Osteoblast (primary cell): ENCODE data around the gene CAMTA1. TPM values are rescaled to one million over a fixed set of nuclear protein-coding genes. Genes with fewer than 3 reads are reported as not detected.

Experiments used
- DNase-seq: peaks from one replicate; pipeline ENCODE4 v3.0.0; 2011; ENCODE audit warnings: low spot score, mixed read lengths; ENCODE audit not compliant: insufficient read length; ENCODE audit errors: missing footprints
- H2AFZ ChIP-seq: 2 replicates; pipeline ENCODE4 v1.6.0; 2011; ENCODE audit warnings: mild to moderate bottlenecking, low read length
- H3K27ac ChIP-seq: 2 replicates; pipeline ENCODE4 v1.5.1; 2011; ENCODE audit warnings: mild to moderate bottlenecking, low read depth, low read length, moderate library complexity
- H3K27me3 ChIP-seq: 2 replicates; pipeline ENCODE4 v1.6.0; 2012; ENCODE audit warnings: mild to moderate bottlenecking, control low read depth, inconsistent platforms, low read length, moderate library complexity; ENCODE audit not compliant: insufficient read depth
- H3K36me3 ChIP-seq: 2 replicates; pipeline ENCODE4 v1.5.1; 2011; ENCODE audit warnings: mild to moderate bottlenecking, low read length, control low read depth, moderate library complexity; ENCODE audit not compliant: insufficient read depth
- H3K4me1 ChIP-seq: 2 replicates; pipeline ENCODE4 v1.5.1; 2011; ENCODE audit warnings: mild to moderate bottlenecking, low read length, control low read depth, moderate library complexity; ENCODE audit not compliant: insufficient read depth
- H3K4me2 ChIP-seq: 2 replicates; pipeline ENCODE4 v1.6.0; 2011; ENCODE audit warnings: mild to moderate bottlenecking, low read length; ENCODE audit not compliant: insufficient read depth
- H3K4me3 ChIP-seq: fragments of 200-600 bp; sonication (generic); 3 replicates; pipeline ENCODE4 v1.5.1; 2012; ENCODE audit warnings: mild to moderate bottlenecking, low read length, inconsistent platforms; ENCODE audit not compliant: insufficient read depth
- H3K79me2 ChIP-seq: 2 replicates; pipeline ENCODE4 v1.6.0; 2012; ENCODE audit warnings: mild to moderate bottlenecking, low read length, control low read depth, inconsistent platforms; ENCODE audit not compliant: insufficient read depth
- H3K9me3 ChIP-seq: 2 replicates; pipeline ENCODE4 v1.5.1; 2011; ENCODE audit warnings: low read depth, low read length, control low read depth
- H4K20me1 ChIP-seq: 2 replicates; pipeline ENCODE4 v1.6.0; 2012; ENCODE audit warnings: mild to moderate bottlenecking, low read length, control low read depth; ENCODE audit not compliant: insufficient read depth
- total RNA-seq: library from RNA; depleted of rRNA; stranded (reverse); fragments of >200 nt; gene quantifications from 2 replicates; pipeline ENCODE4 v1.2.3, GENCODE V29; 2012
- TF ChIP-seq, protein P1 (sequence below): IDR thresholded peaks from 2 replicates; pipeline ENCODE4 v1.5.1; 2011; ENCODE audit warnings: mild to moderate bottlenecking, low read depth, low read length, moderate library complexity; ENCODE audit errors: extremely low read depth

Gene CAMTA1
- total RNA-seq, 1 donor, result 47.4 TPM

DNA sequence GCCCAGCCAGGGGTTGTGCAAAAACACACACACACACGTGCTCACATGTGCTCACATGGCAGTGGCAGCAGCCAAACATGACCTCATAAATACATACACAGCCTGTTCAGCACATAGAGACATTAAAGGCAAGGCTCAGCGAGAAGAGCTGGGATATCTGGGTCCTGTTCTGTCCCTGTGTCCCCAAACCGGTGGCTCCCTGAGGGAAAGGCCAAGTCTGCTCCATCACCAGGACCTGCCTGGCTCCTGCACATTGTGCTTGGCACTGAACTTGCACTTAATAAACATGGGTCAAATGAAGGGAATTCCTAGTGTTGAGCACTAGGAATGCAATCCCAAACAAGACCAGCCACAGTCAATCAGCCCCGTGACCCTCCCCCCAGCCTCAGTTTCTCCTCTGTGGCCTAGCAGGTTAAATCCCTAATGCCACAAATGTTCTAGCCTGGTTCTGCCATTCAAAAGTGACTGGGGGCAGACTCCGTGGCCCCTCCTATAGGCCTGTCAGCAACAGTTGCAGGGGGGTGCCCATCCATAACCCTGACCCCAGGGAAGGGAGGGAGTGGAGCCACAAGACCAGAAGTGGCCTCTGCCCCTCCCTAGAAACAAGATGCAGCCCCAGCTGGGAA is 825.0 kb downstream of the CAMTA1 start:
- H3K4me1 ChIP-seq, result no peaks in the 10 kb centered on the region
- no peaks in the 10 kb centered on the region for H3K27me3 ChIP-seq
- H3K4me3 ChIP-seq, result no peak overlapping the region
- no peaks in the 10 kb centered on the region for H3K79me2 ChIP-seq
- TF ChIP-seq, protein P1, sequence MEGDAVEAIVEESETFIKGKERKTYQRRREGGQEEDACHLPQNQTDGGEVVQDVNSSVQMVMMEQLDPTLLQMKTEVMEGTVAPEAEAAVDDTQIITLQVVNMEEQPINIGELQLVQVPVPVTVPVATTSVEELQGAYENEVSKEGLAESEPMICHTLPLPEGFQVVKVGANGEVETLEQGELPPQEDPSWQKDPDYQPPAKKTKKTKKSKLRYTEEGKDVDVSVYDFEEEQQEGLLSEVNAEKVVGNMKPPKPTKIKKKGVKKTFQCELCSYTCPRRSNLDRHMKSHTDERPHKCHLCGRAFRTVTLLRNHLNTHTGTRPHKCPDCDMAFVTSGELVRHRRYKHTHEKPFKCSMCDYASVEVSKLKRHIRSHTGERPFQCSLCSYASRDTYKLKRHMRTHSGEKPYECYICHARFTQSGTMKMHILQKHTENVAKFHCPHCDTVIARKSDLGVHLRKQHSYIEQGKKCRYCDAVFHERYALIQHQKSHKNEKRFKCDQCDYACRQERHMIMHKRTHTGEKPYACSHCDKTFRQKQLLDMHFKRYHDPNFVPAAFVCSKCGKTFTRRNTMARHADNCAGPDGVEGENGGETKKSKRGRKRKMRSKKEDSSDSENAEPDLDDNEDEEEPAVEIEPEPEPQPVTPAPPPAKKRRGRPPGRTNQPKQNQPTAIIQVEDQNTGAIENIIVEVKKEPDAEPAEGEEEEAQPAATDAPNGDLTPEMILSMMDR, result no peak
- no peaks in the 10 kb centered on the region for H4K20me1 ChIP-seq
- H2AFZ ChIP-seq, result no peak overlapping the region
- H3K9me3 ChIP-seq, result no peaks in the 10 kb centered on the region
- H3K27ac ChIP-seq, result no peak overlapping the region
- no peak overlapping the region for H3K4me2 ChIP-seq
- DNase-seq, result no peak
- H3K36me3 ChIP-seq, result no peaks in the 10 kb centered on the region

DNA sequence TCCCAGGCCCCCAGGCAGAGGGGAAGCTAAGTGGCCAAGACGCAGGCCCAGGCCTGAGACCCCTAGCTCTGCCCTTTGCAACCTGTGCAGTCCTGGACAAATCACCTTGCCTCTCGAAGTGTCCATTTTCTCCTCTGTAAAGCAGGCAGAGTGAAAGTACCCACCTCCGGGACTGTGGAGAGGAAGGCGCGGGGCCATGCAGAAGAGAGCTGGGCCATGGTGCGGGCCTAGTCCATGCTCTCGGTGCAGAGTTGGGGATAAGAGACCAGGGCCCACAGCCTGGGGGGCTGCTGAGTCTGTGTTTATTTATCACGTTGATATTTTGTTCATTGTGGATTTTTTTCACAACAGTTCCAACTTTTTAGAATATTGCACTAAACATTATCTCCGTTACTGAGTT is 825.7 kb downstream of the CAMTA1 start:
- H2AFZ ChIP-seq, result no peak overlapping the region
- H4K20me1 ChIP-seq, result no peaks in the 10 kb centered on the region
- no peak overlapping the region for H3K4me2 ChIP-seq
- H3K79me2 ChIP-seq, result no peaks in the 10 kb centered on the region
- TF ChIP-seq, protein P1, result no peak
- no peaks in the 10 kb centered on the region for H3K36me3 ChIP-seq
- H3K4me1 ChIP-seq, result no peaks in the 10 kb centered on the region
- no peak for DNase-seq
- H3K4me3 ChIP-seq, result no peak overlapping the region
- H3K27ac ChIP-seq, result no peak overlapping the region
- no peaks in the 10 kb centered on the region for H3K27me3 ChIP-seq
- H3K9me3 ChIP-seq, result no peaks in the 10 kb centered on the region

DNA sequence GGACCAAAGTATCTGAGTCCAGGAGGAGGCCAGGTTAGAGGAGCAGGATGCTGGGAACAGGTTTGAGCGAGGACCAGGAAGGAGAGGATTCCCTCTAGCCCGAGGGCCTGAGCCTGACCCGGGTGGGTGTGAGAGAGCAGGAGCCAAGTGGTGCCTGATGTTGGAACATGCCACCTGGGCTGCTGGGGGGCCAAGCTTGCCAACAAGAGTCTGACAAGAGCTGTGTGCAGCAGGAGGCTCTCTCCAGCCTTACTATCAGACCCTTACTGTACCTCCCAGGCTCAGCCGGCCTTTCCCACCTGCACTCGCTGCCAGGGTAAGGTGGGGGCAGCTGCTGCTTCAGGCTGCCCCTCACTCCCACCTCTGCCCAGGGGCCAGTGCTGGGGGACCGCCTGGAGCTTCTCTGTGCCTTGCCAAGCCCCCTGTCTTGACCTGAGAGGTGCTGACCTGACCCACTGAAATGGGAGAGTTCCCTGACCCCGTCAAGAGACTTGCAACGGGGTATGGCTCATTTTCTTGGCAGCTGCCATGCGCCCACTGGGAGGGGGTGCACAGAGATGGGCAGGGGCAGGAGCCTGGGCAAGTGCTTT is 826.3 kb downstream of the CAMTA1 start:
- Histone ChIP-seq H3K27me3 (no peaks in the 10 kb centered on the region), H2AFZ (no peak overlapping the region), H3K4me3 (no peak overlapping the region), H3K36me3 (no peaks in the 10 kb centered on the region), H3K4me2 (no peak overlapping the region), H3K79me2 (no peaks in the 10 kb centered on the region), H3K4me1 (no peaks in the 10 kb centered on the region), H4K20me1 (no peaks in the 10 kb centered on the region), H3K27ac (no peak overlapping the region), H3K9me3 (no peaks in the 10 kb centered on the region)
- TF ChIP-seq, protein P1, result no peak
- no peak for DNase-seq

DNA sequence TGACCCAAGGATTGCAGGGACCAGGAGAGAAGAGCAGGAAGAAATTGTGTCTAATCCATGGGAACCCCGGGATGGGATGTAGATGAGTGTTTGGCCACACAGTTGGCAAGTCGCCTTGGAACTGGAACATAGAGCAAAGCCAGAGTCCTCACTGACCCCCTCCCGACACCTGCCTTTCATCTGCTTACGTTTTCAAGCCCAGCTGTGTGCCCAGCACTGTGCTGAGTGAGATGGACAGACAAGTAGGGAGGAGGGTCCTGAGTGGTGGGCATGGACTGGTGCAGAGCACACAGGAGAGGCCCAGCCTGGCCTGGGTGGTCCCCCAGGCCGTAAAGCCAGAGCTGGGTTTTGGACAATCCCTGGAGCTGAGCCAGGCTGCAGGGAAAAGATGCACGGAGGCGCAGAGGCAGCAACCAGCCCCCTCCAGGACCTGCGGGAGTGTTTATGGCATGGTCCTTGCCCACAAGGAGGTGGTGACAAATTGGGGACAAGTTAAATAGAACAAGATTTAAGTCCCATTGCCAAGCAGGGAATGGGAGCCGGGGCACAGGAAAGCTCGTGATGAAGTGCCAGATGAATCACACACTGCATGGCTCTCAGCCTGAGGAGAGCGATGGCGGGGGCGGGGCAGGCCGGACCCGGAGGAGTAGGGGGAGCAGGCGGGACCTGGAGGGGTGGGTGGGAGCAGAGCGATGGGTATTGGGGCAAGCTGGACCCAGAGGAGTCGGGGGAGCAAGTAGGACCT is 828.0 kb downstream of the CAMTA1 start:
- DNase-seq, result no peak
- no peaks in the 10 kb centered on the region for H3K9me3 ChIP-seq
- no peaks in the 10 kb centered on the region for H3K36me3 ChIP-seq
- TF ChIP-seq, protein P1, result no peak
- H3K27me3 ChIP-seq, result no peaks in the 10 kb centered on the region
- no peak overlapping the region for H3K4me2 ChIP-seq
- no peak overlapping the region for H3K4me3 ChIP-seq
- H4K20me1 ChIP-seq, result no peaks in the 10 kb centered on the region
- no peaks in the 10 kb centered on the region for H3K4me1 ChIP-seq
- H2AFZ ChIP-seq, result no peak overlapping the region
- no peaks in the 10 kb centered on the region for H3K79me2 ChIP-seq
- no peak overlapping the region for H3K27ac ChIP-seq
